ENCODE data around the gene AFF1.

The AFF1 gene

GRCh38 chr4:87076690-87077358 lies 142.0 kb downstream of the AFF1 start:
- H3K9me3 ChIP-seq (replicated peaks; ENCODE audit: insufficient read depth, low read length): no peaks in the 10 kb centered on the region

GRCh38 chr4:87077914-87078585 lies 143.2 kb downstream of the AFF1 start:
- H3K27ac ChIP-seq (ENCODE audit: low read length): no peak overlapping the region
- 0 out of 2 replicates have a peak, but pooled peaks cover 11% of the 10 kb centered on the region for H4K20me1 ChIP-seq (ENCODE audit: insufficient read depth, low read length)
- H3K9me3 ChIP-seq (replicated peaks; ENCODE audit: insufficient read depth, low read length): no peaks in the 10 kb centered on the region
- TF ChIP-seq CTCF (IDR thresholded peaks at IDR 0.05; ENCODE audit: low read length): no peak
- TF ChIP-seq EZH2phosphoT487 (IDR thresholded peaks at IDR 0.05; ENCODE audit: low read length): no peak
- TF ChIP-seq EZH2 (optimal IDR thresholded peaks at IDR 0.05; ENCODE audit: low read depth, low read length): no peak
- H3K4me2 ChIP-seq (ENCODE audit: low read depth, low read length): no peak overlapping the region
- H3K9ac ChIP-seq (ENCODE audit: low read length): no peak overlapping the region
- no peak for DNase-seq
- H3K36me3 ChIP-seq (replicated peaks; ENCODE audit: insufficient read depth, low read length): no peaks in the 10 kb centered on the region
- H2AFZ ChIP-seq (ENCODE audit: low read length): no peak overlapping the region
- no peaks in the 10 kb centered on the region for H3K9me2 ChIP-seq (replicated peaks; ENCODE audit: insufficient read depth, low read length)
- peaks cover 9% of the 10 kb centered on the region for H3K4me1 ChIP-seq (ENCODE audit: low read length)
- H3F3A ChIP-seq (ENCODE audit: insufficient read depth, low read length): peaks cover 17% of the 10 kb centered on the region
- no peak overlapping the region for H3K4me3 ChIP-seq (ENCODE audit: low read length)
- no peaks in the 10 kb centered on the region for H3K27me3 ChIP-seq (replicated peaks; ENCODE audit: insufficient read depth, low read length)
- H3K79me2 ChIP-seq (ENCODE audit: low read length): peaks cover 91% of the 10 kb centered on the region

More at GRCh38 chr4:87076690-87077358, 142.0 kb downstream of the AFF1 start:
- H3K4me1 ChIP-seq (ENCODE audit: low read length): peaks cover 9% of the 10 kb centered on the region
- H3K9ac ChIP-seq (ENCODE audit: low read length): no peak overlapping the region
- peaks cover 87% of the 10 kb centered on the region for H3K79me2 ChIP-seq (ENCODE audit: low read length)
- H2AFZ ChIP-seq (ENCODE audit: low read length): no peak overlapping the region
- H3K4me3 ChIP-seq (ENCODE audit: low read length): no peak overlapping the region
- H3K27me3 ChIP-seq (replicated peaks; ENCODE audit: insufficient read depth, low read length): no peaks in the 10 kb centered on the region
- TF ChIP-seq EZH2 (optimal IDR thresholded peaks at IDR 0.05; ENCODE audit: low read depth, low read length) (no peak), EZH2phosphoT487 (IDR thresholded peaks at IDR 0.05; ENCODE audit: low read length) (no peak), CTCF (IDR thresholded peaks at IDR 0.05; ENCODE audit: low read length) (no peak)
- H3F3A ChIP-seq (ENCODE audit: insufficient read depth, low read length): peaks cover 25% of the 10 kb centered on the region
- H3K4me2 ChIP-seq (ENCODE audit: low read depth, low read length): no peak overlapping the region
- no peak for DNase-seq
- H3K27ac ChIP-seq (ENCODE audit: low read length): no peak overlapping the region
- H3K36me3 ChIP-seq (replicated peaks; ENCODE audit: insufficient read depth, low read length): no peaks in the 10 kb centered on the region
- H3K9me2 ChIP-seq (replicated peaks; ENCODE audit: insufficient read depth, low read length): no peaks in the 10 kb centered on the region
- 0 out of 2 replicates have a peak, but pooled peaks cover 9% of the 10 kb centered on the region for H4K20me1 ChIP-seq (ENCODE audit: insufficient read depth, low read length)

GRCh38 chr4:87078987-87079486 lies 144.2 kb downstream of the AFF1 start:
- H3K4me1 ChIP-seq (ENCODE audit: low read length): peaks cover 8% of the 10 kb centered on the region
- H3K9ac ChIP-seq (ENCODE audit: low read length): no peak overlapping the region
- H3K9me2 ChIP-seq (replicated peaks; ENCODE audit: insufficient read depth, low read length): no peaks in the 10 kb centered on the region
- H3K36me3 ChIP-seq (replicated peaks; ENCODE audit: insufficient read depth, low read length): no peaks in the 10 kb centered on the region
- H3K9me3 ChIP-seq (replicated peaks; ENCODE audit: insufficient read depth, low read length): no peaks in the 10 kb centered on the region
- H3K79me2 ChIP-seq (ENCODE audit: low read length): peaks cover 99% of the 10 kb centered on the region
- H4K20me1 ChIP-seq (ENCODE audit: insufficient read depth, low read length): 0 out of 2 replicates have a peak, but pooled peaks cover 11% of the 10 kb centered on the region
- no peak for DNase-seq
- H3F3A ChIP-seq (ENCODE audit: insufficient read depth, low read length): peaks cover 8% of the 10 kb centered on the region
- H3K4me3 ChIP-seq (ENCODE audit: low read length): no peak overlapping the region
- H3K27ac ChIP-seq (ENCODE audit: low read length): no peak overlapping the region
- H2AFZ ChIP-seq (ENCODE audit: low read length): no peak overlapping the region
- no peaks in the 10 kb centered on the region for H3K27me3 ChIP-seq (replicated peaks; ENCODE audit: insufficient read depth, low read length)
- TF ChIP-seq EZH2 (optimal IDR thresholded peaks at IDR 0.05; ENCODE audit: low read depth, low read length) (no peak), CTCF (IDR thresholded peaks at IDR 0.05; ENCODE audit: low read length) (no peak), EZH2phosphoT487 (IDR thresholded peaks at IDR 0.05; ENCODE audit: low read length) (no peak)
- no peak overlapping the region for H3K4me2 ChIP-seq (ENCODE audit: low read depth, low read length)
